HG03039 (cell line): Measurements from ENCODE around the gene GLRX2.
"Not testable (repeated sequence)": the region's sequence is repeated elsewhere in the genome, so short reads cannot be mapped to it uniquely, and the experiment has no call there.

Experiments
- ATAC-seq: cut with Tn5 transposase; IDR thresholded peaks from one replicate; pipeline ENCODE4 v1.9.1; 2021; ENCODE audit warnings: mild to moderate bottlenecking, moderate library complexity; ENCODE audit not compliant: unreplicated experiment

The GLRX2 gene

GRCh38 chr1:193068013-193068412, 37.2 kb downstream of the GLRX2 start:
- ATAC-seq, result no peak

GRCh38 chr1:193066606-193067005, 38.6 kb downstream of the GLRX2 start:
- no peak for ATAC-seq

GRCh38 chr1:193065954-193066353, 39.3 kb downstream of the GLRX2 start:
- no peak for ATAC-seq

GRCh38 chr1:193062698-193063463, 42.3 kb downstream of the GLRX2 start:
- no peak for ATAC-seq

GRCh38 chr1:193060938-193061337, 44.3 kb downstream of the GLRX2 start:
- no peak for ATAC-seq

GRCh38 chr1:193060406-193060805, 44.8 kb downstream of the GLRX2 start:
- ATAC-seq, result no peak

GRCh38 chr1:193060115-193060403, 45.2 kb downstream of the GLRX2 start:
- ATAC-seq, result no peak

- ATAC-seq, result peak; percentile 93
Measured at GRCh38 chr1:193059282-193060114, 45.7 kb downstream of the GLRX2 start, which contains the start of the genes RO60 and UCHL5. TSS of gene RO60 (plus strand) at chr1:193059612. CDS start at chr1:193069055, 9,443 bp downstream. TSS of gene UCHL5 (minus strand) at chr1:193059360. CDS start at chr1:193059260, 100 bp downstream.

- ATAC-seq, result peak; percentile 39
Measured at GRCh38 chr1:193058529-193059281, 46.5 kb downstream of the GLRX2 start.

GRCh38 chr1:193054169-193054675, 51.0 kb downstream of the GLRX2 start:
- no peak for ATAC-seq

- ATAC-seq, result not testable (repeated sequence)
Measured at GRCh38 chr1:193048913-193049312, 56.3 kb downstream of the GLRX2 start.
